ENCODE data around the gene UBN1.

Gene UBN1

GRCh38 chr16:4814542-4815173 is 32.6 kb upstream of the UBN1 start:
- DNase-seq, result no peak

GRCh38 chr16:4820652-4821051 is 26.6 kb upstream of the UBN1 start:
- no peak for DNase-seq

GRCh38 chr16:4825196-4825595 is 22.1 kb upstream of the UBN1 start:
- no peak for DNase-seq

DNA sequence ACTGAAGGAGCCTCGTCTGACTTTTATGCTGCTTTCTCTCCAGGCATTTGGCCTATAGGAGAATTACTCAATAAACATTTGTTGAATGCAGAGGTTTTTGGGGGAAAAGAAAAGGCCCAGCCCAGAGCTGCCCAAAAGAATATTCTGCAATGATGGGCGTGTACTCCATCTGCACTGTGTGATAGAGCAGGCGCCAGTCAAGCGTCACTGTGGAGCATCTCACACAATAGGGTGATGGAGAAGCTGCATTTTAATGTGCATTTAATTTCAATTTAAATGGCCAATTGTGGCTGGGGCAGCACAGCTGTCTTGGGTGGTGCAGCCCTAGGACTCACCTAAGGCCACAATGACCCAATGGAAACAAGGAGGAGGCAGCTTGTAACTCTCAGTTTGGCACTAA is 20.8 kb upstream of the UBN1 start:
- no peak for DNase-seq

- no peak for DNase-seq
Measured at GRCh38 chr16:4826980-4827379, 20.3 kb upstream of the UBN1 start.

GRCh38 chr16:4828567-4829321 is 18.5 kb upstream of the UBN1 start:
- DNase-seq, result no peak

DNA sequence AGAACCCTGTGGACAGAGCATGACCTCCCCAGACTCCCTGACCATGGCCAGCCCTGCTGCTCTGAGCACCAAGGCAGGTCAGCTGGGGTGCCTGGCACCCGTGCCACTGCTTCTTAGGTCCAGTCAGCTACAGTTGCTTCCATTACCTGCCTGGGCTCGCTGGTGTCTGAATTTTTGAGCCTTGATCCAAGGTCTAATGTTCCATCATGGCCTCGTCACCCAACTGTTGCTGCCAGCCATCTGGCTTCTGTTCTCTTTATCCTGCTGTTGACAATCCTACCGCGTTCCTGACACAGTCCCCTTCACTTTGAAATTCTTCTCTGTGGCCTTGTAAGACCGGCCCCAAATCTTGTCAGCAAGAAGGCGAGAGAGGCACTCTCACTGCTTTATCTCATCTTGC is 16.9 kb upstream of the UBN1 start:
- no peak for DNase-seq

DNA sequence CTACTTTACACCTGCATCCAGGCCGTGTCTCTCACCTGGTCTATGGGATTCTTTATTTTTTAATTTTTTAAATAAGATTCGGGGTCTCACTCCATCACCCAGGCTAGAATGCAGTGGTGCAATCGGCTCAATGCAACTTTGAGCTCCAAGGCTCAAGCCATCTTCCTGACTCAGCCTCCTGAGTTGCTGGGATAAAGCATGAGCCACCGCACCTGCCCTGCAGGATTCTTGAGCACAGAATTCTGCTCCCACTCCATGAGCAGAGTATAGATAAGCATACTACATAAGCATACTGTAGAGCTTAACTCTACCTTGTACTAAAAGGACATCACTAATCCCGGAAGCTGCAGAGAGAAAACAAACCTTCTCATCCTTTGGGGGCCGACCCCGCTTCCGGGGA is 15.7 kb upstream of the UBN1 start:
- no peak for DNase-seq

- no peak for DNase-seq
Measured at GRCh38 chr16:4832698-4833343, 14.5 kb upstream of the UBN1 start.

DNA sequence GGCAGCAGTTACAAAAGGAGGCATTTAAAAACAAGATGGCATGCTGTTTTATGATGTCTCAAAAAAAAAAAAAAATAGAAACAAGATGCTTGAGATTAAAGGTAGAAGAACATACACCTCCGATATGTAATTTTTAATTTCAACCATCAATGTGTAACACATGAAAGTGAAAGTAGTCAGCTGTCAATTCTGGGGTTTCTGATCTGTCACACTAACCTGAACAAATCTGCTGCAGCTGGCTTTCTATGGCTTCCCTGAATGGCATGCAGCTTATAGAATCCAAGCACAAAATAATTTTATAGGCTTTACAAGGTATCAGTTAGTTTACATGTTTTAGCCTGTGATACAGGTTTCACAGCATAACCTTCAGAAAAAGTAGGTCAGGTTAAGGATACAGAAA is 13.7 kb upstream of the UBN1 start:
- DNase-seq, result no peak

- DNase-seq, result no peak
Measured at GRCh38 chr16:4836727-4837126, 10.6 kb upstream of the UBN1 start.

- DNase-seq, result no peak
Measured at GRCh38 chr16:4837733-4838501, 9.4 kb upstream of the UBN1 start.

GRCh38 chr16:4839942-4840341 is 7.3 kb upstream of the UBN1 start:
- no peak for DNase-seq

GRCh38 chr16:4840984-4841383 is 6.3 kb upstream of the UBN1 start:
- DNase-seq, result no peak

GRCh38 chr16:4846503-4846900 is 779 bp upstream of the UBN1 start:
- peak; percentile 72 for DNase-seq

DNA sequence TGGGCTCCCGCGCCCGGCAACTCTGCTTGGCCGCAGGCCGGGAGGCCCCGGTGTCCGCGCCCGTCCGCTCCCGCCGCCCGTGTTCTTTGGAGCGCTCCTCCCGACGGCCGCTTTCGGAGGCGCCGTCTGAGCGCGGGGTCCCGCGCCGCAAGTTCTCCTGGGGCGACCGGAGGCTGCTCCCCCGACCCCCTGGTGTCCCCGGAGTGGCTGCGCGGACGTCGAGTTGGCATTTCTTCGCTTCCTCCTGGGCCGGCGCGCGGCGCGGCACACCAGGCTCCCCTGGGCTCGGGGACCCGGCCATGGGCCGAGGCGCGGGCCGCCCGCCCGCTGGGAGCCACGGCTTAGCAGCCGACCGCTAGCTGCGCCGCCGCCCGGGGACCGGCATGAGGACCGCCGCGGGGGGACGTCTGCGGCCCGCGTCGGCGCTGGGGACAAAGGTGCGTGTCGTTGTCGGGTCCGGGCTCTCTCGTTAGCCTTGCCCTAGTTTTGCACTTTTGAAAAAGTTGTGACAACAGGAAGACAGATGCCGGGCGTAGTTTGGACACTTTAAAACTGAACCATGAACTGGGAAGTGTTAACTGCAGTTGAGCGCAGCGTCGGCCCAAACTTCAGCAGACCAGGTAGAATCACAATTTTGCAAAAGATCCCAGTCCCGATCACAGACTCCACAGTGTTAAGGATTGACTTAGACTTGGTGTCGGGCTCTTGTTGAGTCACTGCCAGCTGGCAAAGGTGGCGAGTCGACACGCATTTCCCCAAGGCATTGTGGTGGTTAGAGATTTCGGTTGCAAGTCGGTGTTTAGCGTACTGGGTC is 700 bp downstream of the UBN1 start:
- DNase-seq, result peak; percentile 54

- no peak for DNase-seq
Measured at GRCh38 chr16:4850211-4850610, 2.9 kb downstream of the UBN1 start.

GRCh38 chr16:4852221-4852872 is 5.1 kb downstream of the UBN1 start:
- no peak for DNase-seq

DNA sequence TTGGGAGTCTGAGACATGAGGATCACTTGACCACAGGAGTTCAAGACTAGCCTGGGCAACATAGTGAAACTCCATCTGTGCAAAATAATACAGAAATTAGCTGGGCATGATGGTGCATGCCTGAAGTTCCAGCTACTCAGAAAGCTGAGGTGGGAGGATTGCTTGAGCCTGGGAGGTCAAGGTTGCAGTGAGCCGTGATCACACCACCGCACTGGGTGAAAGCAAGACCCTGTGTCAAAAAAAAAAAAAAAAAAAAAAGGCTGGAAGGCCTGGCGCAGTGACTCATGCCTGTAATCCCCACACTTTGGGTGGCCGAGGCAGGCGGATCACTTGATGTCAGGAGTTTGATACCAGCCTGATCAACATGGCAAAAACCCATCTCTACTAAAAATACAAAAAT is 8.1 kb downstream of the UBN1 start:
- DNase-seq, result no peak

- DNase-seq, result no peak
Measured at GRCh38 chr16:4855804-4856203, 8.5 kb downstream of the UBN1 start.

DNA sequence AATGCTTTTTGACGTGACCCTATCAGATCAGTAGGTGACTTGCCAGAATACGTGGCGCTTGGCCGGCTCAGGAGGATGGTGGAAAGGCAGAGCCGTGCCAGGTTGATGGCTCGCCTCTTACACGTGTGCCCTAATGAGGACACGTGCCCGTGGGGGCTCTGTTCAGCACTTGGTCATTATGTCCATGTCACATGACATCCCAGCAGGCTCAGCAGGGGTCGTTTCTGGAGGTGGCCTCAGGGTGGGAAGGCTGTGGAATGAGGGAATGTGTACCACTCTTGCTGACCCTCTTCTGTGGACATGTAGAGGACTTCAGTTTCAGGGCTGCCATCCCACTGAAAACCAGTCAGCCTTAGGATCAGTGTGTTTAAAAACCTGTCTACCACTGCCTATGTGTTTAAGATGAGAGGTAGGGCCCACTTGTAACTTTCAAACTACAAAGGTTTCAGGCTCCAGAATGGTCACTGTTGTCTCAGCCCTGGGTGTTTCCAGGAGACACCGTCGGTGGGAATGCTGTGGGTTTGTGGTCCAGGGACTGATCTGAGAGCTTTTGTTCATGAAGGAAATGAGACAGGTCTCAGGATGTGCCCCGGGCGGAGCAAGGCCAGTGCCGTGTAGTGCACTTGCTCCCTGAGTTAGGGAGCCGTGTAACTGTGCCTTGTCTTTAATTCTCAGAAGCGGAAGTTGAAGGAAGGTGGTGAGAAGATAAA is 12.1 kb downstream of the UBN1 start:
- no peak for DNase-seq

- DNase-seq, result no peak
Measured at GRCh38 chr16:4859900-4860255, 12.6 kb downstream of the UBN1 start.

Measured in femur (tissue), 1 donor.